Vagina (tissue), 2 donors: ENCODE measurements around the gene SH3GL3. TPM values are rescaled to one million over a fixed set of nuclear protein-coding genes. Genes with fewer than 3 reads are reported as not detected.

Source experiments
- DNase-seq, 2 donors: peaks; one replicate each; pipeline ENCODE4 v3.0.0-alpha.2; 2017; ENCODE audit errors: extremely low spot score in 2 of 2
- H3K27ac ChIP-seq: fragments of 200-600 bp; sonication (generic); one replicate; pipeline ENCODE4 v1.5.1; 2019
- H3K27me3 ChIP-seq: fragments of 200-600 bp; sonication (generic); one replicate; pipeline ENCODE4 v1.5.1; 2019
- H3K36me3 ChIP-seq, 2 donors: fragments of 200-600 bp; sonication (generic); one replicate each; pipeline ENCODE4 v1.5.1; 2017 to 2019
- H3K4me1 ChIP-seq: fragments of 200-600 bp; sonication (generic); one replicate; pipeline ENCODE4 v1.5.1; 2019
- H3K4me3 ChIP-seq, 2 donors: fragments of 200-600 bp; sonication (generic); 1 replicate in 1 of 2; 2 replicates in 1 of 2; pipeline ENCODE4 v1.5.1; 2016 to 2019
- H3K9me3 ChIP-seq: fragments of 200-600 bp; sonication (generic); one replicate; pipeline ENCODE4 v1.5.1; 2019
- POLR2A ChIP-seq, 2 donors: fragments of 450-650 bp; IDR thresholded peaks; one replicate each; pipeline ENCODE4 v1.6.1; 2017; ENCODE audit warnings: antibody characterized with exemption in 2 of 2, mild to moderate bottlenecking in 2 of 2, moderate library complexity in 2 of 2
- POLR2AphosphoS5 ChIP-seq, 2 donors: sonication (generic); formaldehyde crosslinking; IDR thresholded peaks; one replicate each; pipeline ENCODE4 v1.9.0; 2017; ENCODE audit warnings: antibody characterized with exemption in 2 of 2, mild to moderate bottlenecking in 2 of 2, low read depth in 1 of 2; ENCODE audit not compliant: insufficient read depth in 1 of 2
- intact Hi-C: fragments of 100-400 bp; cut with DNase I; formaldehyde crosslinking; loops from one replicate; pipeline ENCODE4 v1.15.1; 2023
- total RNA-seq: library from RNA; depleted of rRNA; stranded (reverse); fragments of >200 nt; gene quantifications from one replicate; pipeline ENCODE4 v1.2.3, GENCODE V29; 2016
- TF ChIP-seq, protein P1 (sequence below), 3 experiments: fragments of 450-650 bp in 2 of 3; fragments of 200-600 bp in 1 of 3; sonication (generic) in 1 of 3; IDR thresholded peaks; one replicate each; pipeline ENCODE4 v1.5.1; 2017 to 2019; ENCODE audit warnings: antibody characterized with exemption in 3 of 3, mild to moderate bottlenecking in 2 of 3, moderate library complexity in 2 of 3

Gene SH3GL3
- total RNA-seq, 1 donor from 2014 or later: 3.9 TPM

DNA sequence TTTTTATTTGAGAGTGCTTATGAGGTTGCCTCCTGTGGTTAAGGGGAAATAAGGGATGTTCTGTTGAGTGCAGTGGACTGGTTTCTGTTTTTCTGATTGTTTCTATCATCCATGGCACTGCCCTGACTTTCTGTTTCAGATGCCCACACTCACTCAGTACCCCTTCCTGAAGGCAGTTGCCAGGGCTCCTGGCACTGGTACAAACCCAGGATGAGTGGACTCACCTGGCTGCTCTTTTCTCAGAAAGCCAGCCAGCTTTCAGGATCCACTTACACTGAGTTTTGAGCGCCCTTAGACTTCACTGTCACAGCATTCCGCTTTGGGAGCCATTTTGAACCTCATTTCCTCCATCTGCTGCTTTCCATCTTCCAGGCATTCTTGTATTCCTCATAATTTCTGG is 150.9 kb downstream of the SH3GL3 start:
- intact Hi-C loops: no loop called here
- H3K4me1 ChIP-seq: no peaks in the 10 kb centered on the region
- H3K27ac ChIP-seq: no peak overlapping the region
- H3K27me3 ChIP-seq: no peaks in the 10 kb centered on the region
- H3K4me3 ChIP-seq: no peak overlapping the region
- no peaks in the 10 kb centered on the region for H3K36me3 ChIP-seq
- DNase-seq: no peak
- TF ChIP-seq POLR2A (IDR thresholded peaks at IDR 0.05): no peak
- TF ChIP-seq, protein P1, sequence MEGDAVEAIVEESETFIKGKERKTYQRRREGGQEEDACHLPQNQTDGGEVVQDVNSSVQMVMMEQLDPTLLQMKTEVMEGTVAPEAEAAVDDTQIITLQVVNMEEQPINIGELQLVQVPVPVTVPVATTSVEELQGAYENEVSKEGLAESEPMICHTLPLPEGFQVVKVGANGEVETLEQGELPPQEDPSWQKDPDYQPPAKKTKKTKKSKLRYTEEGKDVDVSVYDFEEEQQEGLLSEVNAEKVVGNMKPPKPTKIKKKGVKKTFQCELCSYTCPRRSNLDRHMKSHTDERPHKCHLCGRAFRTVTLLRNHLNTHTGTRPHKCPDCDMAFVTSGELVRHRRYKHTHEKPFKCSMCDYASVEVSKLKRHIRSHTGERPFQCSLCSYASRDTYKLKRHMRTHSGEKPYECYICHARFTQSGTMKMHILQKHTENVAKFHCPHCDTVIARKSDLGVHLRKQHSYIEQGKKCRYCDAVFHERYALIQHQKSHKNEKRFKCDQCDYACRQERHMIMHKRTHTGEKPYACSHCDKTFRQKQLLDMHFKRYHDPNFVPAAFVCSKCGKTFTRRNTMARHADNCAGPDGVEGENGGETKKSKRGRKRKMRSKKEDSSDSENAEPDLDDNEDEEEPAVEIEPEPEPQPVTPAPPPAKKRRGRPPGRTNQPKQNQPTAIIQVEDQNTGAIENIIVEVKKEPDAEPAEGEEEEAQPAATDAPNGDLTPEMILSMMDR (IDR thresholded peaks at IDR 0.05): no peak
- no peak for TF ChIP-seq POLR2AphosphoS5 (IDR thresholded peaks at IDR 0.05; ENCODE audit: insufficient read depth in 1 of 2, low read depth in 1 of 2)
- no peaks in the 10 kb centered on the region for H3K9me3 ChIP-seq

DNA sequence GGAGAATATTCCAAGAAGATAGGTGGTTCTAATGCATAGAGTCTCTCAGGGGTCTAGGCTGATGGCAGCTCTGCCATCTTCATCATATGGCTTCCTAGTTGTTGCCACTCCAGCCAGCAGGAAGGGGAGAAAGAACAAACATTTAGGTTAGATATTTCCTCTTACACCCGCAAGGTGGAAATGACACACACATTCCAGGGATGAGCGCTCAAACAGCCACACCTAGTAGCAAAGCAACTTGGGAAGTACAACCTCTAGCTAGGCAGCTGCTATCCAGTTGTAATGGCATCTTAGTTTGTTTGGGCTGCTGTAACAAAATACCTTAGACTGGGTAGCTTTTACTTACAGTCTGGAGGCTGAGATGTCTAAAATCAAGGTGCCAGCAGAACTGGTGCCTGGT is 154.9 kb downstream of the SH3GL3 start:
- Histone ChIP-seq H3K27me3 (no peaks in the 10 kb centered on the region), H3K4me1 (peaks cover 6% of the 10 kb centered on the region), H3K36me3 (no peaks in the 10 kb centered on the region), H3K27ac (no peak overlapping the region), H3K4me3 (no peak overlapping the region), H3K9me3 (no peaks in the 10 kb centered on the region)
- intact Hi-C loops: no loop called here
- DNase-seq: no peak
- TF ChIP-seq, protein P1 (IDR thresholded peaks at IDR 0.05): no peak
- no peak for TF ChIP-seq POLR2AphosphoS5 (IDR thresholded peaks at IDR 0.05; ENCODE audit: insufficient read depth in 1 of 2, low read depth in 1 of 2)
- no peak for TF ChIP-seq POLR2A (IDR thresholded peaks at IDR 0.05)

DNA sequence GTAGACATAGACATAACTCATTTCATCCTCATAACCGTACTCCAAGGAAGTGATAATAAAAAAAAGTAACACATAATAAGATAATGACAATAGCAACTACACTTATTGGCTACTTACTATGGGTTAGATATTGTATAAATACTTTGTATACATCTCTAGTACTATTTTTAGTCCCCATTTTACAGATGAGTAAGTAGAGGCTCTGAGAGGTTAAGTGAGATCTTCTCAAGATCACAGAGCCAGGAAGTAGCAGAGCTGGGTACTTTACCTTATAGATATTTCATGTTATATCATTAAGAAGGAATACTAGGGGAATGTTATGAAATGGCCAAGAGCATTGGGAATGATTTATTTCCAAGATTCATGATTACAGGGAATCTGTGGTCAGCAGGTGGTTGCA is 157.4 kb downstream of the SH3GL3 start:
- intact Hi-C loops: no loop called here
- DNase-seq: no peak

DNA sequence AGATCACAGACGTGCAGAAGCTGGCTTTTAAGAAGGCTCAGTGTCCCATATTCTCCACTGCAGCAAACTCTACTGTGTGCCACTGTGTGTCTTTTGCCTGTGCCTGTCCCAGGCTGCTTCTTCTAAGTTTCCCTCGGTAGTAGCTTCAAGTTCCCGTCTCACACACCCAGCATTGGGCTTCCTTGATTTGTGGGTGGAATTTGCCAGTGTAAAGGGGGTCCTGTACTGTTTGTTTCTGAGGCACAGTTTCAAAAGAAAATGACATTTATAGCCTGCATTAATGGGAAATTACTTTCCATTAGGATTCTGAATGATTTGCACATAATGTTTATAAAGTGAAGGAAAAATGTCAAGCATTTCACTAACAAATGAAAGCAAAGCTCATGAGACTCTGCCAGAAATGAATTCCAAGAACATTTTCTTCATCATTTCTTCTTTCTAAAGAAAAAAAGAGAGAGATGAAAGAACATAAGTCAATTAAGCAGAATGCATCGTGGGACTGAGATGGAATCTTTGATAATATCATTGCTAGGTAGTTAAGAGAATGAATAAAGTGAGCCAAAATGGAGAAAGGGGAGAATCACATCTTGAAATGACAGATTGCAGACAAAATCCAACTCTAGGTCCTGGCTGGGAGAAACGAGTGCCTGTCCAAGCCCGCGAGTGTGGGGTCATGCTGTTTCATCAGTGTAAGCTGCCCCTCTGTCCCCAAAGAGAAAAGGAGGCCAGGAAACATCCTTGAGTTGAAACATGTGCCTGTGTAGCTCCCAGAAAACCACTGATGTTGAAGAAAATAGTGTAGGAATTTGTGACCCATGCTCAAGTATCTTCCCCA is 158.2 kb downstream of the SH3GL3 start:
- Histone ChIP-seq H3K27ac (no peak overlapping the region), H3K4me3 (no peak overlapping the region), H3K36me3 (no peaks in the 10 kb centered on the region), H3K4me1 (peaks cover 6% of the 10 kb centered on the region), H3K9me3 (no peaks in the 10 kb centered on the region), H3K27me3 (no peaks in the 10 kb centered on the region)
- DNase-seq: no peak
- no peak for TF ChIP-seq POLR2A (IDR thresholded peaks at IDR 0.05)
- no peak for TF ChIP-seq POLR2AphosphoS5 (IDR thresholded peaks at IDR 0.05; ENCODE audit: insufficient read depth in 1 of 2, low read depth in 1 of 2)
- TF ChIP-seq, protein P1 (IDR thresholded peaks at IDR 0.05): no peak
- intact Hi-C loops: loop anchor here (5.0 kb wide), 1 partner anchor 52 kb away; no protein-coding TSS in a partner anchor

More for the DNA sequence above, 157.4 kb downstream of the SH3GL3 start:
- TF ChIP-seq, protein P1 (IDR thresholded peaks at IDR 0.05): no peak
- TF ChIP-seq POLR2A (IDR thresholded peaks at IDR 0.05): no peak
- TF ChIP-seq POLR2AphosphoS5 (IDR thresholded peaks at IDR 0.05; ENCODE audit: insufficient read depth in 1 of 2, low read depth in 1 of 2): no peak
- no peaks in the 10 kb centered on the region for H3K27me3 ChIP-seq
- peaks cover 6% of the 10 kb centered on the region for H3K4me1 ChIP-seq
- no peaks in the 10 kb centered on the region for H3K9me3 ChIP-seq
- H3K36me3 ChIP-seq: no peaks in the 10 kb centered on the region
- no peak overlapping the region for H3K4me3 ChIP-seq
- H3K27ac ChIP-seq: no peak overlapping the region

DNA sequence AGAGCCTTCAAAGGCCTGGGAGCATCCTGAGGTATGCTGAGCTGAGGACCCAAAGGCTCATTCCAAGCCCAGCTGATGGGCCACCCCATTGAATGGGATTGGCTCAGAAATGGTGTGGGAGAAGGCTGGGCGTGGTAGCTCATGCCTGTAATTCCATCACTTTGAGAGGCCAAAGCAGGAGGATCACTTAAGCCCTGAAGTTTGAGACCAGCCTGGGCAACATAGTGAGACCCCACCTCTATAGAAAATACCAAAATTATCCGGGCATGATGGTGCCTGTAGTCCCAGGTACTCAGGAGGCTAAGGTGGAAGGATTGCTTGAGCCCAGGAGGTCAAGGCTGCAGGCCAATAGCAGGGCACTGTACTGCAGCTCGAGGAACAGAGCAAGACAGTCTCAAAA is 163.0 kb downstream of the SH3GL3 start:
- Histone ChIP-seq H3K27me3 (no peaks in the 10 kb centered on the region), H3K36me3 (no peaks in the 10 kb centered on the region)
- intact Hi-C loops: no loop called here

More for the DNA sequence above, 163.0 kb downstream of the SH3GL3 start:
- Histone ChIP-seq H3K9me3 (no peaks in the 10 kb centered on the region), H3K4me3 (no peak overlapping the region), H3K27ac (no peak overlapping the region), H3K4me1 (peaks cover 6% of the 10 kb centered on the region)
- no peak for TF ChIP-seq POLR2AphosphoS5 (IDR thresholded peaks at IDR 0.05; ENCODE audit: insufficient read depth in 1 of 2, low read depth in 1 of 2)
- TF ChIP-seq, protein P1 (IDR thresholded peaks at IDR 0.05): no peak
- no peak for TF ChIP-seq POLR2A (IDR thresholded peaks at IDR 0.05)
- DNase-seq: no peak
